ENCODE measurements around the gene ATG10.

ATG10 gene

DNA sequence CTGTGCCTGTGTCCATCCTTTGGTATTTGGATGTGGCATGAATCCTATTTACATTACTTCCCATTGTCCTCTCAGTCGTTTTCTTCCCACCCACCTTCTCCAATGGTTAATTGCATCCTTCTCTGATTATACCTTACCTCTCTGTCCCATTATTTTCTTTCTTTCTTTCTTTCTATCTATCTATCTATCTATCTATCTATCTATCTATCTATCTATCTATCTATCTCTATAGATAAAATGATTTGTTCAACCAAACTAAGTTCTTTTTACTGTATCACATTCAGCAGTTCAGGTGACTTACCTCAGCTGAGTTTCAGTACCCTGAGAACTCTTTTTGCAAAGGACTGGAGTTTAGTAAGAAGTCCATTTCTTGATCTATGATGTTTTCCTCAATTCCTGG, 225.7 kb downstream of the ATG10 start:
- TF ChIP-seq POLR2AphosphoS5 (IDR thresholded peaks at IDR 0.05; ENCODE audit: low read depth, low read length) = no peak
- no peak for TF ChIP-seq SIN3A (IDR thresholded peaks at IDR 0.05; ENCODE audit: borderline replicate concordance, insufficient read depth, low read length)
- TF ChIP-seq TAF1 (IDR thresholded peaks at IDR 0.05; ENCODE audit: borderline replicate concordance, insufficient read depth, low read length) = no peak
- TF ChIP-seq, protein P1, sequence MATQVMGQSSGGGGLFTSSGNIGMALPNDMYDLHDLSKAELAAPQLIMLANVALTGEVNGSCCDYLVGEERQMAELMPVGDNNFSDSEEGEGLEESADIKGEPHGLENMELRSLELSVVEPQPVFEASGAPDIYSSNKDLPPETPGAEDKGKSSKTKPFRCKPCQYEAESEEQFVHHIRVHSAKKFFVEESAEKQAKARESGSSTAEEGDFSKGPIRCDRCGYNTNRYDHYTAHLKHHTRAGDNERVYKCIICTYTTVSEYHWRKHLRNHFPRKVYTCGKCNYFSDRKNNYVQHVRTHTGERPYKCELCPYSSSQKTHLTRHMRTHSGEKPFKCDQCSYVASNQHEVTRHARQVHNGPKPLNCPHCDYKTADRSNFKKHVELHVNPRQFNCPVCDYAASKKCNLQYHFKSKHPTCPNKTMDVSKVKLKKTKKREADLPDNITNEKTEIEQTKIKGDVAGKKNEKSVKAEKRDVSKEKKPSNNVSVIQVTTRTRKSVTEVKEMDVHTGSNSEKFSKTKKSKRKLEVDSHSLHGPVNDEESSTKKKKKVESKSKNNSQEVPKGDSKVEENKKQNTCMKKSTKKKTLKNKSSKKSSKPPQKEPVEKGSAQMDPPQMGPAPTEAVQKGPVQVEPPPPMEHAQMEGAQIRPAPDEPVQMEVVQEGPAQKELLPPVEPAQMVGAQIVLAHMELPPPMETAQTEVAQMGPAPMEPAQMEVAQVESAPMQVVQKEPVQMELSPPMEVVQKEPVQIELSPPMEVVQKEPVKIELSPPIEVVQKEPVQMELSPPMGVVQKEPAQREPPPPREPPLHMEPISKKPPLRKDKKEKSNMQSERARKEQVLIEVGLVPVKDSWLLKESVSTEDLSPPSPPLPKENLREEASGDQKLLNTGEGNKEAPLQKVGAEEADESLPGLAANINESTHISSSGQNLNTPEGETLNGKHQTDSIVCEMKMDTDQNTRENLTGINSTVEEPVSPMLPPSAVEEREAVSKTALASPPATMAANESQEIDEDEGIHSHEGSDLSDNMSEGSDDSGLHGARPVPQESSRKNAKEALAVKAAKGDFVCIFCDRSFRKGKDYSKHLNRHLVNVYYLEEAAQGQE (IDR thresholded peaks at IDR 0.05; ENCODE audit: insufficient read depth in 1 of 2, low read depth in 2 of 2, low read length in 2 of 2) = no peak
- TF ChIP-seq FOXP2 (optimal IDR thresholded peaks at IDR 0.05; ENCODE audit: borderline replicate concordance, extremely low read depth, extremely low read length, insufficient read depth) = no peak

DNA sequence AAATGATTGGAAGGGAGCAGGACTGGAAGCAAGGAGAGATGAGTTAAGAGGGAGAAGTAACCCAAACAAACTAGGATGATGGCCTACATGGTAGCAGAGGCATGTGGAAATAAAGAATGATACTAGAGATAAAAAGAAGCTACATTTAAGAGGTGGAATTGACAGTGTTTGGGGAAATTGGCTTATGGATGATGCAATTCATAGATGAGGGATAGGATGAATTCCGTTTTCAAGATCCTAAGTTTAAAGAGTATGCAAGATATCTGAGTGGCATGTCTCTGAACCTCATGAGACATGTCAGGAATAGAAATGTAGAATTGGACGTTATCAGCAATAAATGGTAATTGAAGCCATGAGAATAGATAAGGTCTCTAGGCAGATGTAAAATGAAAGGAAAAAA, 232.7 kb downstream of the ATG10 start:
- TF ChIP-seq SIN3A (IDR thresholded peaks at IDR 0.05; ENCODE audit: borderline replicate concordance, insufficient read depth, low read length) = no peak
- TF ChIP-seq, protein P1 (IDR thresholded peaks at IDR 0.05; ENCODE audit: insufficient read depth in 1 of 2, low read depth in 2 of 2, low read length in 2 of 2) = no peak
- TF ChIP-seq TAF1 (IDR thresholded peaks at IDR 0.05; ENCODE audit: borderline replicate concordance, insufficient read depth, low read length) = no peak
- TF ChIP-seq POLR2AphosphoS5 (IDR thresholded peaks at IDR 0.05; ENCODE audit: low read depth, low read length) = no peak
- no peak for TF ChIP-seq FOXP2 (optimal IDR thresholded peaks at IDR 0.05; ENCODE audit: borderline replicate concordance, extremely low read depth, extremely low read length, insufficient read depth)

DNA sequence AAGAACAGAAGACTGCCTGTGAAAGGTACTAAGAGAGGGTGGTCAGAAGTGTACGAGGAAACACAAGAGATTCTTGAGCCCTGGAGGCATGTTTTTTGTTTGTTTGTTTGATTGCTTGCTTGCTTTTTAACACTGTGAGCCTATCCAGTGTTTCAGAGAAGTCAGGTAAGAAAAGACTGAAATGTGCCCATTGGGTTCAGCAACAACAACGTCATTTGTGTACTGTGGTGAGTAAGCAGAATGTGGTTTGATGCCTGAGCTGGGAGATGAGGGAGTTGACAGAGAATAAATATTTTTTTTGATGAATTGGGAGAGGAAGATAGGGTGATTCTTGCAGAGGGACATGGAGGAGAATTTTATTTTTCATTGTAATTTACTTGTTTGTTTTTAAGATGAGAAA, 233.2 kb downstream of the ATG10 start:
- TF ChIP-seq FOXP2 (optimal IDR thresholded peaks at IDR 0.05; ENCODE audit: borderline replicate concordance, extremely low read depth, extremely low read length, insufficient read depth) (no peak), SIN3A (IDR thresholded peaks at IDR 0.05; ENCODE audit: borderline replicate concordance, insufficient read depth, low read length) (no peak), POLR2AphosphoS5 (IDR thresholded peaks at IDR 0.05; ENCODE audit: low read depth, low read length) (no peak), TAF1 (IDR thresholded peaks at IDR 0.05; ENCODE audit: borderline replicate concordance, insufficient read depth, low read length) (no peak)
- TF ChIP-seq, protein P1 (IDR thresholded peaks at IDR 0.05; ENCODE audit: insufficient read depth in 1 of 2, low read depth in 2 of 2, low read length in 2 of 2) = no peak

DNA sequence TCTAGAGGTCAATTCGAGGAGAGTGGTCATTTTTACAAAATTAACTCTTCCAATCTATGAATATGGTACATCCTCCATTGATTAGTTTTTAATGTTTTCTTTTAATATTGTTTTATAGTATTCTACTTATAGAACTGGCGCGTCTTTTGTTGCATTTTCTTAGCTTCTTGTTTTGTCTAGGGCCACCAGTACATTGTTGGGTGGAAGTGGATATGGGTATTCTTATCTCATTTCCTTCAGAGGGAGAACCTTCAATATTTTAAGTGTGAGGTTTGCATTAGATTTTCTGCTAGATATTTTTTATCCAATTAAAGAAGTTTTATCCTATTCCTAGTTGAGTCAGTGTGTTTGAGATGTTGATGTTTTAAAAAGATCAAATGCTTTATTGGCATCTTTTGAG, 236.5 kb downstream of the ATG10 start:
- no peak for TF ChIP-seq SIN3A (IDR thresholded peaks at IDR 0.05; ENCODE audit: borderline replicate concordance, insufficient read depth, low read length)
- no peak for TF ChIP-seq FOXP2 (optimal IDR thresholded peaks at IDR 0.05; ENCODE audit: borderline replicate concordance, extremely low read depth, extremely low read length, insufficient read depth)
- no peak for TF ChIP-seq TAF1 (IDR thresholded peaks at IDR 0.05; ENCODE audit: borderline replicate concordance, insufficient read depth, low read length)

DNA sequence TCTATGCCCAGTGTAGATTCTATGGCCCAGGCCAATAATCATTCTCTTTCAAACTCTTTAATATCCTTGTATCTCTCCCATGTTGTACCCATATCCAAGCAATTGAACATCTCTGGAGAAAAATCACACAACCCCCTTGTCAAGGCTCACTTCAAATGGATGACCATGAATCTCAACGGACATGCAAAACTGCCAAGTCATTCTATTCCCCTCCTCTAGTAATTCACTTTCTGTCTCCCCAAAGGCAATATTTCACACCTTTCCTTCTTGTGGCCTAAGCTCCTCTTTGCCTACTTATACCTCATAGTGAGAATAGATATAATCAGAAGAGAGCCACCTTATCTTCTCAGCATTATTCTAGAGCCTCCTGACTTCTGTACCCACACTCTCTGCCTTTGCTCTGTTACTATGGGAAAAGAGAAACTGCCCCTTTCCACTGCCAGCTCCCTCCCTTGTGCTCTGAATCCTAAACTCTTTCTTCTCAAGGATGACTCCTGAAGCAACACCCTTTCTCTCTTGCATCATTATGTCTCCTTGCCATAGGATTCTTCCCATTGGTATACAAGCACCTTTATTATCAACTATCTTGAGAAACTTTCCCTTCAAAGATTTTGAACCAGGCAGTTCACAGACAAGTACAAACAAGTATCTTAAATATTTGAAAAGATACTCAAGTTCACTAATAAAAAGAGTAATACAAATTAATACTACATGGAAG, 240.2 kb downstream of the ATG10 start:
- TF ChIP-seq SIN3A (IDR thresholded peaks at IDR 0.05; ENCODE audit: borderline replicate concordance, insufficient read depth, low read length) (no peak), FOXP2 (optimal IDR thresholded peaks at IDR 0.05; ENCODE audit: borderline replicate concordance, extremely low read depth, extremely low read length, insufficient read depth) (no peak)
- TF ChIP-seq, protein P1 (IDR thresholded peaks at IDR 0.05; ENCODE audit: insufficient read depth in 1 of 2, low read depth in 2 of 2, low read length in 2 of 2) = no peak
